ENCODE data around the gene ADH1A.
"Not testable (repeated sequence)": the region's sequence is repeated elsewhere in the genome, so short reads cannot be mapped to it uniquely, and the experiment has no call there.

Gene ADH1A

GRCh38 chr4:99290848-99291786 lies at the start of gene ADH1A:
Gene ADH1A (minus strand): TSS chr4:99290985. CDS start chr4:99290914, 71 bp downstream.
- DNase-seq (ENCODE audit: low spot score) = no peak

DNA sequence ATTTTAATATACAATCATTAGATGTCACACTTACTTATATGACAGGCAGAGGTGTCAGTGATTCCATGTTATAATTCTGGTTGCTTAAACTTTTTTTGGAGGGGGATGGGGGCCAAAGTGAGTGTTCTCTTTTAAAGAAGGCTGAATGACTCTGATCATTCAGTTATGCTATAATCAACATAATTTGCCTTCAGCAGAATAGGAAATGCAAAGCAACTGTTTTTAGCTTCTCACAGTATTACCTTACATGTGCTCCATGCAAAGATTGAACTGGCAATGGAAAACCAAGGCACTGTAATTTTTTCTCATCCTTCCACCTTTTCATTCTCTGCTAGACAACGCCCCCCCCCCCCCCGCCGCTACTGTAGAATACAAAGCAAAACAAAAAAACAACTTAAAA lies 48.4 kb upstream of the ADH1A start:
- DNase-seq (ENCODE audit: low spot score) = no peak

- no peak for DNase-seq (ENCODE audit: low spot score)
These were observed 45.8 kb upstream of the ADH1A start for GRCh38 chr4:99336553-99336952.

GRCh38 chr4:99334880-99335279 lies 44.1 kb upstream of the ADH1A start:
- DNase-seq (ENCODE audit: low spot score) = no peak

DNA sequence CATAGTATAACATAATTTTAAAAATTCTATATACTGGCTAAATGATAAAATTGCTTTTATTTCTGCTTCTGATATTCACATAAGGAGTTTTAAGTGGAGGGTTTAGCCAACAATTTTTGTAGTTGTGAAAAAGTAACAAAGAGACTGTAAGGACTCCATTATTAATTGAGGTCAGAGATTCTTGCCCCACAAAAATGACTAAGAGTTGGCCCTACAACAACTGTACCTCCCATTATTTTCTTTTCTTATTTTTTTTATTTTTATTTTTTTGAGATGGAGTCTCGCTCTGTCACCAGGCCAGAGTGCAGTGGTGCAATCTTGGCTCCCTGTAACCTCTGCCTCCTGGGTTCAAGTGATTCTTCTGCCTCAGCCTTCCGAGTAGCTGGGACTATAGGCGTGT lies 39.9 kb upstream of the ADH1A start:
- no peak for DNase-seq (ENCODE audit: low spot score)

DNA sequence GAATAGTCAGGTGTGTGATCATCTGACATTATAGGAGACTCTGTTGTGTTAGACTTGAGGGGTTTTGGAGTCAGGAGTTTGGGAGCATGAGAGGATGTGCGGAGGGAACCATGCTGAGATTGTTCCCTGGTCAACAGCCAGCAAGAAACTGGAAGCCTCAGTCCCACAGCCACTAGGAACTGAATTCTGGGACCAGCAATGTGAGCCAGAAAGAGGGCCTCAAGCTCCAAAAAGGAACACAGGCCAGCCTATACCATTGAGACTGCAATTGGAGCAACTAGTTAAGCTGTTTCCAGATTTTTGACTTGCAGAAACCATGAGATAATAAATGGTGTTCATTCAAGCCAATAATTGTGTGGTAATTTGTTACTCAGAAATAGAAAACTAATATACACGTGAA lies 39.1 kb upstream of the ADH1A start:
- no peak for DNase-seq (ENCODE audit: low spot score)

- DNase-seq (ENCODE audit: low spot score) = no peak
These were observed 34.2 kb upstream of the ADH1A start for GRCh38 chr4:99324979-99325378.

GRCh38 chr4:99324361-99324760 lies 33.6 kb upstream of the ADH1A start:
- DNase-seq (ENCODE audit: low spot score) = no peak

- no peak for DNase-seq (ENCODE audit: low spot score)
These were observed 33.0 kb upstream of the ADH1A start for GRCh38 chr4:99323756-99324155.

- DNase-seq (ENCODE audit: low spot score) = no peak
These were observed 30.7 kb upstream of the ADH1A start, which contains the start of gene ADH1B for GRCh38 chr4:99321241-99322191. Gene ADH1B (minus strand): TSS chr4:99321401. CDS start chr4:99321331, 70 bp downstream.

- DNase-seq (ENCODE audit: low spot score) = not testable (repeated sequence)
These were observed 27.0 kb upstream of the ADH1A start for GRCh38 chr4:99317811-99318210.

GRCh38 chr4:99317354-99317753 lies 26.6 kb upstream of the ADH1A start:
- DNase-seq (ENCODE audit: low spot score) = no peak

DNA sequence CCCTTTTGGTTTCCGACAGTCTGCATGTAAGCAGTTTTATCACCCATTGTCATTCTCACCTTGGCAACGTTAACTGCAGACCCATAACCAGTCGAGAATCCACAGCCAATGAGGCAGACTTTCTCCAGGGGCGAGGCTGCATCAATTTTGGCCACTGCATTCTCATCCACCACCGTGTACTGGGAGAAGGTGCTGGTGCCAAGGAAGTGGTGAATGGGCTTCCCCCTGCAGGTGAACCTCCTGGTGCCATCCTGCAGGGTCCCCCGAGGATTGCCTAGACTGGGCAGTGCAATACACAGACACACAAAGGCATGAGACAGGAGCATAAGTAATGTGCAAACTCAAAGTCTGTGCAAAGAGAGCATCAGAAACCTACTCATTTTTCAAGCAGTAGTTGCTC lies 25.1 kb upstream of the ADH1A start:
- DNase-seq (ENCODE audit: low spot score) = no peak

DNA sequence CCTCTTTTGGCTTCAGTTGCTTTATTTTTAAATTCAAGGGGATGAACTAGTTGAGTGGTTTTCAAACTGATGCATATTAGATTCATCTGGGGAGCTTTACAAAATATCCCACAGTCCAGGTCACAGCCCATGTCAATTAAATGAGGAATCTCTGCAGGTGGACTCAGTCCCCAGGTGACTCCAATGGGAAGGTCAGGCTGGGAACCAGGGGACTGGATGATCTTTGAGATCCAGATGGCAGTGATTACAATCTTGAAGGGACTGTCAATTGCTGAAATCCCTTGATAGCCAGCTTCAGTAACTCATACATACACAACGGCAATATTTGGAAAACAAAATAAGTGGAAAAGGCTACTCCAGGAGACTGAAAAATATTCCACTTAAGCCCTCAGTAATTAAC lies 23.4 kb upstream of the ADH1A start:
- no peak for DNase-seq (ENCODE audit: low spot score)

DNA sequence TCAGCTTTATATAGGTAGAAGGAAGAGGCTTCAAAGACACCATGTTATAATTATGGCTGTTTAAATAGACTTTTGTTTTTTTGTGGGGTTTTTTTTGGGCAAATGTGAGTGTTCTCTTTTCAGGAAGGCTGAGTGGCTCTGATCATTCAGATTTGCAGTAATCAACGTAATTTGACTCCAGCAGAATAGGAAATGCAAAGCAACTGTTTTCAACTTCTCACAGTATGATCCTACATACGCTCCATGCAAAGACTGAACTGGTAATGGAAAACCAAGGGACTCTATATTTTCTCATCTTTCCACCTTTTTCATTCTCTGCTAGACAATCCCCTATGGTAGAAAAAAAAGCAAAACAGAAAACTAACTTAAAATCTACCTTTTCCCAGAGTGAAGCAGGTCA lies 19.6 kb upstream of the ADH1A start:
- no peak for DNase-seq (ENCODE audit: low spot score)

DNA sequence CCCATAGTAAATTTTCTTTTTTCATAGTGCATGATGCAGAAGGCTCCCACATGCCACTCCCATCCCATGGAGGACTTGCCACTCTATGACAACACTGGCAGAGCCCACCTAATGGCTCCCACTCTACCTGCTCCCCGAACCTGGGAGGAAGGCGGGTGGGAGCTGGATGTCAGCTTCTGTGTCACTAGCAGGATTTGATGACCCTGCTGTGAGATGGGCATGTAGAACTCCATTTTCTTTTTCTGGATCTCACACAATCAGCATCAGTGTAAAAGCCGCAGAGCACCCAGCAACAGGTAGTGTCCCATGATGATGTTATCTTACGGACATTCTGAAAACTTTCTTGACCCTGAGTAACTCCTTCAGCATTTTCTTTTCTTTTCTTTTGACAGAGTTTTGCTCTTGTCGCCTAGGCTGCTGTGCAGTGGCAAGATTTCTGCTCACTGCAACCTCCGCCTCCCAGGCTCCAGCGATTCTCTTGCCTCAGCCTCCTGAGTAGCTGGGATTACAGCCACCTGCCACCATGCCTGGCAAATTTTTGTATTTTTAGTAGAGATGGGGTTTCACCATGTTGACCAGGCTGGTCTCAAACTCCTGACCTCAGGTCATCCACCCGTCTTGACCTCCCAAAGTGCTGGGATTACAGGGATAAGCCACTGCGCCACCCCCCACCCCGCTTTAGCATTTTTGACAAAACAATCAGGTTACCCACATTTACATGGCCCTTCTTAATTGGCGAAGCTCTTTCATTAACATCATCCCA lies 15.0 kb upstream of the ADH1A start:
- no peak for DNase-seq (ENCODE audit: low spot score)

GRCh38 chr4:99301376-99302164 lies 10.8 kb upstream of the ADH1A start:
- DNase-seq (ENCODE audit: low spot score) = no peak

- no peak for DNase-seq (ENCODE audit: low spot score)
These were observed 10.1 kb upstream of the ADH1A start for GRCh38 chr4:99300934-99301333.

GRCh38 chr4:99293357-99293756 lies 2.6 kb upstream of the ADH1A start:
- DNase-seq (ENCODE audit: low spot score) = no peak

- no peak for DNase-seq (ENCODE audit: low spot score)
These were observed 5.4 kb downstream of the ADH1A start for GRCh38 chr4:99285387-99285786.

DNA sequence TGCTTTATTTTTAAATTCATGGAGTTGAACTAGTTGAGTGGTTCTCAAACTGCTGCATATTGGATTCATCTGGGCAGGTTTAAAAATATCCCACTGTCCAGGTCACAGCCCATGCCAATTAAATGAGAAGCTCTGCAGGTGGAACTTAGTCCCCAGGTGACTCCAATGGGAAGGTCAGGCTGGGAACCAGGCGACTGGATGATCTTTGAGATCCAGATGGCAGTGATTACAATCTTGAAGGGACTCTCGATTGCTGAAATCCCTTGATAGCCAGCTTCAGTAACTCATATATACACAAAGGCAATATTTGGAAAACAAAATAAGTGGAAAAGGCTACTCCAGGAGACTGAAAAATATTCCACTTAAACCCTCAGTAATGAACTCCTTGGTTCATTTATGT lies 8.1 kb downstream of the ADH1A start:
- no peak for DNase-seq (ENCODE audit: low spot score)
